ENCODE data around the gene TSG101.

- TF ChIP-seq CTCF (conservative IDR thresholded peaks at IDR 0.05 in 1 of 2, IDR thresholded peaks at IDR 0.05 in 1 of 2; ENCODE audit: low read depth in 1 of 2, low read length in 2 of 2) (no peak), EZH2 (IDR thresholded peaks at IDR 0.05; ENCODE audit: low read length, missing control alignments) (no peak)
Measured at GRCh38 chr11:18575361-18575760, 48.6 kb upstream of the TSG101 start.
